CD4-positive, alpha-beta T cell treated with Interleukin-12 subunit alpha and Interleukin-12 subunit beta, for 1 hour (primary cell): ENCODE results near the gene DNER.
"Not testable (repeated sequence)": the region's sequence is repeated elsewhere in the genome, so short reads cannot be mapped to it uniquely, and the experiment has no call there.

Experiments
- DNase-seq: peaks from one replicate; pipeline ENCODE4 v3.0.0-alpha.2; 2020

DNER gene

GRCh38 chr2:229614021-229614420 lies 100.3 kb downstream of the DNER start:
- DNase-seq, result not testable (repeated sequence)

GRCh38 chr2:229612384-229612971 lies 101.9 kb downstream of the DNER start:
- no peak for DNase-seq

- no peak for DNase-seq
Observed at GRCh38 chr2:229611360-229611759, 103.0 kb downstream of the DNER start.

GRCh38 chr2:229610872-229611271 lies 103.5 kb downstream of the DNER start:
- no peak for DNase-seq

- DNase-seq, result no peak
Observed at GRCh38 chr2:229610333-229610732, 104.0 kb downstream of the DNER start.

GRCh38 chr2:229601936-229602335 lies 112.4 kb downstream of the DNER start:
- no peak for DNase-seq

GRCh38 chr2:229601396-229601795 lies 113.0 kb downstream of the DNER start:
- DNase-seq, result no peak

- no peak for DNase-seq
Observed at GRCh38 chr2:229598227-229598626, 116.1 kb downstream of the DNER start.

- no peak for DNase-seq
Observed at GRCh38 chr2:229596796-229597195, 117.6 kb downstream of the DNER start.

GRCh38 chr2:229591611-229592010 lies 122.7 kb downstream of the DNER start:
- no peak for DNase-seq

GRCh38 chr2:229586746-229587705 lies 127.3 kb downstream of the DNER start:
- no peak for DNase-seq

GRCh38 chr2:229586012-229586411 lies 128.3 kb downstream of the DNER start:
- no peak for DNase-seq

GRCh38 chr2:229582151-229582550 lies 132.2 kb downstream of the DNER start:
- DNase-seq, result no peak

- no peak for DNase-seq
Observed at GRCh38 chr2:229578052-229578846, 136.1 kb downstream of the DNER start.

GRCh38 chr2:229575569-229576315 lies 138.6 kb downstream of the DNER start:
- DNase-seq, result no peak

- DNase-seq, result no peak
Observed at GRCh38 chr2:229572507-229573271, 141.7 kb downstream of the DNER start.

- DNase-seq, result no peak
Observed at GRCh38 chr2:229571243-229571642, 143.1 kb downstream of the DNER start.

- no peak for DNase-seq
Observed at GRCh38 chr2:229566370-229566769, 148.0 kb downstream of the DNER start.

- no peak for DNase-seq
Observed at GRCh38 chr2:229564300-229564907, 150.0 kb downstream of the DNER start.

GRCh38 chr2:229563388-229563787 lies 151.0 kb downstream of the DNER start:
- DNase-seq, result no peak

GRCh38 chr2:229562472-229563127 lies 151.8 kb downstream of the DNER start:
- DNase-seq, result no peak
